ENCODE measurements around the gene CNTNAP3. TPM values are rescaled to one million over a fixed set of nuclear protein-coding genes. Genes with fewer than 3 reads are reported as not detected.
"Not testable (repeated sequence)": the region's sequence is repeated elsewhere in the genome, so short reads cannot be mapped to it uniquely, and the experiment has no call there.

CNTNAP3 gene
- total and polyA plus RNA-seq, 10 of the 15 experiments (the other 5 are each of a cell fraction or from before 2014, with no cell fraction given): 0.04 to 0.13 (median 0.06) TPM; not detected in 7

DNA sequence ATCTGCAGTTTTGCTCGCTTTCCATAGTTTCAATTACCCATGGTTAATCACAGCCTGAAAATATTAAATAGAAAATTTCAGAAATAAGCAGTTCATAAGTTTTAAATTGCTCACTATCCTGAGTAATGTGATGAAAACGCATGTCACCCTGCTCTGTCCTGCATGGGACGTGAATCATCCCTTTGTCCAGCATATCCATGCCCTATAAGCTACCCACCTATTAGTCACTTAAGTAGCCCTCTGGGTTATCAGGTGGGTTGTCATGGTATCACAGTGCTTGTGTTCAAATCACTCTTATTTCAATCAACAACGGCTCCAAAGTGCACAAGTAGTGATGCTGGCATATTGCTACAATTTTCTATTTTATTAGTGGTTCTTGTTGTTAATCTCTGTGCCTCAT is 82.1 kb downstream of the CNTNAP3 start:
- H3K4me3 ChIP-seq; DNase-seq (ENCODE audit: low read depth, low spot score); H3K4me2 ChIP-seq (ENCODE audit: control insufficient read depth, insufficient read depth); POLR2A ChIA-PET; SMC1A ChIA-PET (ENCODE audit: uncharacterized antibody, unreplicated experiment); FAIRE-seq; H3K27me3 ChIP-seq (replicated peaks in 1 of 2; ENCODE audit: control insufficient read depth in 2 of 2, insufficient read depth in 2 of 2, low read length in 1 of 2); H3K79me2 ChIP-seq (ENCODE audit: control insufficient read depth, insufficient read depth, low read length); H3K4me1 ChIP-seq (ENCODE audit: control insufficient read depth, insufficient read depth, low read length); H2AFZ ChIP-seq (ENCODE audit: control insufficient read depth, low read depth, low read length); RAD21 ChIA-PET (ENCODE audit: unreplicated experiment); in situ Hi-C loops (cut with MboI); H3K27ac ChIP-seq (ENCODE audit: control insufficient read depth, insufficient read depth); CTCF ChIA-PET; H4K20me1 ChIP-seq (ENCODE audit: control insufficient read depth, insufficient read depth); H3K36me3 ChIP-seq (ENCODE audit: control insufficient read depth in 2 of 2, insufficient read depth in 2 of 2, low read length in 1 of 2); BruUV-seq (replicated peaks); H3K9me3 ChIP-seq (replicated peaks; ENCODE audit: control insufficient read depth, insufficient read depth, low read length); ATAC-seq; H3K9ac ChIP-seq (ENCODE audit: control insufficient read depth, insufficient read depth, low read length); intact Hi-C loops (cut with micrococcal nuclease; ENCODE audit: unreplicated experiment): not testable (repeated sequence)
- no CpG with 5 or more reads among the region's 4 CpGs for WGBS (ENCODE audit: insufficient coverage, insufficient replicate concordance, low lambda C conversion rate, missing lambda C conversion rate)

DNA sequence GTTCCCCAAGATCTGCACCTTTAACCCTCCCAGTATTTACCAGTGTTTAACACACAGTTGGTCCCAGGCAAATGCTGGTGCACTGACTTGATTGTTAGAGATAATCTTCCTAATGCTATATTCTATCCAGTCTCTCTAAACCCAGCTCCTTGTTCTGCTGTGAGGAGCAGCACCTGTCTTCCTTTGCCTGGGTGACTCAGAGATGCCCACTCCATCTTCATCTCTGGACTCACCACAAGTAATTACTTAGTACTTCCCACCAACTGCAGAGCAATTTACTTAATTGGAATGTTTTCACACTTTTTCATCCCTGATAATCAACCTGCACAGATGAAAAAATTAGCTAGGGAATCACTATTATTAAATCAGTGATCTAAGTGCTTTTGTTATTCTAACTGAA is 87.6 kb downstream of the CNTNAP3 start:
- H4K20me1 ChIP-seq (ENCODE audit: control insufficient read depth, insufficient read depth); H3K4me1 ChIP-seq (ENCODE audit: control insufficient read depth, insufficient read depth, low read length); BruUV-seq (replicated peaks); H3K79me2 ChIP-seq (ENCODE audit: control insufficient read depth, insufficient read depth, low read length); SMC1A ChIA-PET (ENCODE audit: uncharacterized antibody, unreplicated experiment); H3K9me3 ChIP-seq (replicated peaks; ENCODE audit: control insufficient read depth, insufficient read depth, low read length); CTCF ChIA-PET; H3K4me3 ChIP-seq; H3K27ac ChIP-seq (ENCODE audit: control insufficient read depth, insufficient read depth); FAIRE-seq; RAD21 ChIA-PET (ENCODE audit: unreplicated experiment); ATAC-seq; H3K4me2 ChIP-seq (ENCODE audit: control insufficient read depth, insufficient read depth); in situ Hi-C loops (cut with MboI); H3K36me3 ChIP-seq (ENCODE audit: control insufficient read depth in 2 of 2, insufficient read depth in 2 of 2, low read length in 1 of 2); POLR2A ChIA-PET; H2AFZ ChIP-seq (ENCODE audit: control insufficient read depth, low read depth, low read length); H3K27me3 ChIP-seq (replicated peaks in 1 of 2; ENCODE audit: control insufficient read depth in 2 of 2, insufficient read depth in 2 of 2, low read length in 1 of 2); DNase-seq (ENCODE audit: low read depth, low spot score); H3K9ac ChIP-seq (ENCODE audit: control insufficient read depth, insufficient read depth, low read length); intact Hi-C loops (cut with micrococcal nuclease; ENCODE audit: unreplicated experiment): not testable (repeated sequence)

- BruUV-seq (replicated peaks); CTCF ChIA-PET; DNase-seq (ENCODE audit: low read depth, low spot score); H4K20me1 ChIP-seq (ENCODE audit: control insufficient read depth, insufficient read depth); H3K4me2 ChIP-seq (ENCODE audit: control insufficient read depth, insufficient read depth); H3K9ac ChIP-seq (ENCODE audit: control insufficient read depth, insufficient read depth, low read length); H3K4me3 ChIP-seq; in situ Hi-C loops (cut with MboI); H3K4me1 ChIP-seq (ENCODE audit: control insufficient read depth, insufficient read depth, low read length); ATAC-seq; POLR2A ChIA-PET; RAD21 ChIA-PET (ENCODE audit: unreplicated experiment); intact Hi-C loops (cut with micrococcal nuclease; ENCODE audit: unreplicated experiment); H3K9me3 ChIP-seq (replicated peaks; ENCODE audit: control insufficient read depth, insufficient read depth, low read length); H3K36me3 ChIP-seq (ENCODE audit: control insufficient read depth in 2 of 2, insufficient read depth in 2 of 2, low read length in 1 of 2); H3K79me2 ChIP-seq (ENCODE audit: control insufficient read depth, insufficient read depth, low read length); H2AFZ ChIP-seq (ENCODE audit: control insufficient read depth, low read depth, low read length); SMC1A ChIA-PET (ENCODE audit: uncharacterized antibody, unreplicated experiment); H3K27ac ChIP-seq (ENCODE audit: control insufficient read depth, insufficient read depth); FAIRE-seq; H3K27me3 ChIP-seq (replicated peaks in 1 of 2; ENCODE audit: control insufficient read depth in 2 of 2, insufficient read depth in 2 of 2, low read length in 1 of 2): not testable (repeated sequence)
- WGBS (ENCODE audit: insufficient coverage, insufficient replicate concordance, low lambda C conversion rate, missing lambda C conversion rate): no CpG with 5 or more reads among the region's 7 CpGs
Measured at GRCh38 chr9:39198000-39198709, 89.8 kb downstream of the CNTNAP3 start.

DNA sequence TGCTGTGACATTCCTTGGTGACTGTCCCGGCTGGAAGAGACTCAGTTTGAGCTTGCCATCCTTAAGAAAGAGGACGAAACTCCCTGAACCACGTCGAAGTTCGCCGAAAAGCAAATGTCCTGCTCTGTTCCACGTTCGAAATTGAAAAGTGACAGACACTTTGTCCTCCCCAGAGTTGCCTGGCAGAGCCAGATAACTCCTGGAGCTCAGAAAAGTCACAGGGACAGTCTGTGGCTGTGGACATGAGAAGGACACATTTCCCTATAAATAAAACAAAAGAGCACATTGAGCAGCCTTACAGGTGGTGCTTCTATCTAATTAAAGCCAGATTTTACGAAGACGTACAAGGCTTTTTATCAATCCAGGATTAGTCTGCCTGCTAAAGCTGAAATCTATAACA is 116.6 kb downstream of the CNTNAP3 start:
- H2AFZ ChIP-seq (ENCODE audit: control insufficient read depth, low read depth, low read length); H3K4me2 ChIP-seq (ENCODE audit: control insufficient read depth, insufficient read depth); RAD21 ChIA-PET (ENCODE audit: unreplicated experiment); H3K27ac ChIP-seq (ENCODE audit: control insufficient read depth, insufficient read depth); H3K9ac ChIP-seq (ENCODE audit: control insufficient read depth, insufficient read depth, low read length); DNase-seq (ENCODE audit: low read depth, low spot score); H3K4me1 ChIP-seq (ENCODE audit: control insufficient read depth, insufficient read depth, low read length); H3K79me2 ChIP-seq (ENCODE audit: control insufficient read depth, insufficient read depth, low read length); BruUV-seq (replicated peaks); H3K27me3 ChIP-seq (replicated peaks in 1 of 2; ENCODE audit: control insufficient read depth in 2 of 2, insufficient read depth in 2 of 2, low read length in 1 of 2); H3K9me3 ChIP-seq (replicated peaks; ENCODE audit: control insufficient read depth, insufficient read depth, low read length); in situ Hi-C loops (cut with MboI); intact Hi-C loops (cut with micrococcal nuclease; ENCODE audit: unreplicated experiment); ATAC-seq; FAIRE-seq; SMC1A ChIA-PET (ENCODE audit: uncharacterized antibody, unreplicated experiment); H3K36me3 ChIP-seq (ENCODE audit: control insufficient read depth in 2 of 2, insufficient read depth in 2 of 2, low read length in 1 of 2); CTCF ChIA-PET; H4K20me1 ChIP-seq (ENCODE audit: control insufficient read depth, insufficient read depth); H3K4me3 ChIP-seq; POLR2A ChIA-PET: not testable (repeated sequence)
- no CpG with 5 or more reads among the region's 10 CpGs for WGBS (ENCODE audit: insufficient coverage, insufficient replicate concordance, low lambda C conversion rate, missing lambda C conversion rate)
